Glutamatergic neuron (in vitro differentiated cells): ENCODE data around the gene SRGAP1. TPM values are rescaled to one million over a fixed set of nuclear protein-coding genes. Genes with fewer than 3 reads are reported as not detected.

Experiments used
- DNase-seq: peaks from one replicate; pipeline ENCODE4 v3.0.0; 2022
- H3K27ac Mint-ChIP-seq: one replicate; pipeline ENCODE4 v1.8.0; 2020; ENCODE audit warnings: mild to moderate bottlenecking, mixed read lengths, inconsistent platforms; ENCODE audit not compliant: unreplicated experiment
- H3K27me3 Mint-ChIP-seq: one replicate; pipeline ENCODE4 v1.8.0; 2020; ENCODE audit warnings: mild to moderate bottlenecking, moderate library complexity, mixed read lengths, inconsistent platforms; ENCODE audit not compliant: unreplicated experiment
- H3K36me3 Mint-ChIP-seq: one replicate; pipeline ENCODE4 v1.8.0; 2020; ENCODE audit warnings: mild to moderate bottlenecking, mixed read lengths, inconsistent platforms; ENCODE audit not compliant: unreplicated experiment
- H3K4me1 Mint-ChIP-seq: one replicate; pipeline ENCODE4 v1.8.0; 2020; ENCODE audit warnings: mild to moderate bottlenecking, low read depth, mixed read lengths, inconsistent platforms; ENCODE audit not compliant: unreplicated experiment
- H3K4me3 Mint-ChIP-seq: one replicate; pipeline ENCODE4 v1.8.0; 2020; ENCODE audit warnings: mild to moderate bottlenecking, mixed read lengths, inconsistent platforms; ENCODE audit not compliant: unreplicated experiment
- H3K9me3 Mint-ChIP-seq: one replicate; pipeline ENCODE4 v1.8.0; 2020; ENCODE audit warnings: mild to moderate bottlenecking, moderate library complexity, mixed read lengths, inconsistent platforms; ENCODE audit not compliant: unreplicated experiment
- CTCF ChIP-seq: fragments of 200-600 bp; sonication (generic); IDR thresholded peaks from one replicate; pipeline ENCODE4 v1.5.0; 2021; ENCODE audit not compliant: partially characterized antibody, unreplicated experiment
- total RNA-seq: library from RNA; stranded (reverse); fragmentation: NEBNext Ultra II Directional; extraction: Animal tissue kit (Norgen Biotek cat#: 25700); gene quantifications from one replicate; pipeline ENCODE4 v1.2.1, GENCODE V29; 2021; ENCODE audit not compliant: unreplicated experiment

Gene SRGAP1
- total RNA-seq, 1 donor from 2014 or later: 52.0 TPM

GRCh38 chr12:64187794-64188193 is 343.3 kb downstream of the SRGAP1 start:
- H3K27me3 Mint-ChIP-seq: no peaks in the 10 kb centered on the region
- H3K36me3 Mint-ChIP-seq: no peaks in the 10 kb centered on the region
- no peak overlapping the region for H3K4me3 Mint-ChIP-seq
- peaks cover 2% of the 10 kb centered on the region for H3K9me3 Mint-ChIP-seq
- no peak for DNase-seq
- no peak overlapping the region for H3K27ac Mint-ChIP-seq
- no peaks in the 10 kb centered on the region for H3K4me1 Mint-ChIP-seq
- TF ChIP-seq CTCF: no peak

GRCh38 chr12:64189530-64189929 is 345.0 kb downstream of the SRGAP1 start:
- no peak for TF ChIP-seq CTCF
- no peaks in the 10 kb centered on the region for H3K9me3 Mint-ChIP-seq
- no peak overlapping the region for H3K27ac Mint-ChIP-seq
- no peak for DNase-seq
- H3K27me3 Mint-ChIP-seq: no peaks in the 10 kb centered on the region
- no peaks in the 10 kb centered on the region for H3K36me3 Mint-ChIP-seq
- no peak overlapping the region for H3K4me3 Mint-ChIP-seq
- H3K4me1 Mint-ChIP-seq: no peaks in the 10 kb centered on the region

- Mint-ChIP-seq H3K9me3 (no peaks in the 10 kb centered on the region), H3K36me3 (no peaks in the 10 kb centered on the region), H3K4me1 (no peaks in the 10 kb centered on the region), H3K27me3 (no peaks in the 10 kb centered on the region), H3K27ac (no peak overlapping the region), H3K4me3 (no peak overlapping the region)
- DNase-seq: no peak
- TF ChIP-seq CTCF: no peak
Measured at GRCh38 chr12:64190140-64190539, 345.6 kb downstream of the SRGAP1 start.

- no peak for DNase-seq
- Mint-ChIP-seq H3K27me3 (no peaks in the 10 kb centered on the region), H3K36me3 (no peaks in the 10 kb centered on the region), H3K27ac (no peak overlapping the region), H3K4me3 (no peak overlapping the region), H3K4me1 (no peaks in the 10 kb centered on the region), H3K9me3 (no peaks in the 10 kb centered on the region)
- TF ChIP-seq CTCF: no peak
Measured at GRCh38 chr12:64192644-64193444, 348.3 kb downstream of the SRGAP1 start.

GRCh38 chr12:64193931-64194330 is 349.4 kb downstream of the SRGAP1 start:
- Mint-ChIP-seq H3K27me3 (no peaks in the 10 kb centered on the region), H3K4me3 (no peak overlapping the region), H3K36me3 (no peaks in the 10 kb centered on the region), H3K9me3 (no peaks in the 10 kb centered on the region), H3K27ac (no peak overlapping the region), H3K4me1 (no peaks in the 10 kb centered on the region)
- no peak for TF ChIP-seq CTCF
- no peak for DNase-seq
